Panc1 (cell line): Measurements from ENCODE around the gene CHSY3. TPM values are rescaled to one million over a fixed set of nuclear protein-coding genes. Genes with fewer than 3 reads are reported as not detected.

Experiments
- ATAC-seq: fragments of 200-7000 bp; cut with Tn5 transposase; 2 replicates; pipeline ENCODE4 v1.9.1; 2020; ENCODE audit warnings: mild to moderate bottlenecking, moderate library complexity
- BruUV-seq: library from RNA; stranded (reverse); fragments of 400-500 nt; replicated peaks from 2 replicates; lab custom pipeline; 2021; lab: Mats Ljungman, UMichigan
- CTCF ChIA-PET: fragments of 300-600 bp; sonication (Branson Sonifier 250); formaldehyde crosslinking; loops from one replicate; lab custom pipeline; 2022; ENCODE audit warnings: antibody characterized with exemption; lab: Charles Lee
- POLR2A ChIA-PET: fragments of 300-600 bp; sonication (Branson Sonifier 250); formaldehyde crosslinking; loops from one replicate; lab custom pipeline; 2022; ENCODE audit warnings: antibody characterized with exemption; lab: Charles Lee
- DNase-seq: peaks from one replicate; pipeline ENCODE4 v3.0.0-alpha.2; 2010; ENCODE audit warnings: low read depth, low spot score
- H3K27ac ChIP-seq: 2 replicates; pipeline ENCODE4 v1.5.1; 2011; ENCODE audit warnings: mild to moderate bottlenecking, low read length, inconsistent platforms
- H3K27me3 ChIP-seq: fragments of 200-500 bp; sonication (Bioruptor generic); 2 replicates; pipeline ENCODE4 v1.6.0; 2014; ENCODE audit warnings: low read length, inconsistent platforms; ENCODE audit not compliant: control insufficient read depth, insufficient read depth
- H3K36me3 ChIP-seq: fragments of 200-500 bp; sonication (Bioruptor generic); 2 replicates; pipeline ENCODE4 v1.5.1; 2014; ENCODE audit warnings: inconsistent platforms, mild to moderate bottlenecking, low read length, moderate library complexity; ENCODE audit not compliant: control insufficient read depth, insufficient read depth
- H3K4me1 ChIP-seq: 2 replicates; pipeline ENCODE4 v1.5.1; 2011; ENCODE audit warnings: inconsistent platforms, mild to moderate bottlenecking, low read length, moderate library complexity; ENCODE audit not compliant: control insufficient read depth, insufficient read depth
- H3K4me3 ChIP-seq, 2 experiments: 2 replicates each; pipeline ENCODE4 v1.5.1; 2011 to 2012; ENCODE audit warnings: low read depth in 2 of 2, low read length in 2 of 2, mild to moderate bottlenecking in 2 of 2, inconsistent platforms in 1 of 2, moderate library complexity in 1 of 2
- H3K9me3 ChIP-seq: fragments of 200-500 bp; sonication (Bioruptor generic); 2 replicates; pipeline ENCODE4 v1.5.1; 2014; ENCODE audit warnings: low read depth, mild to moderate bottlenecking, inconsistent platforms, low read length, moderate library complexity; ENCODE audit not compliant: control insufficient read depth, insufficient read depth
- CTCF ChIP-seq: fragments of 450-650 bp; IDR thresholded peaks from 2 replicates; pipeline ENCODE4 v1.5.1; 2017; ENCODE audit warnings: mild to moderate bottlenecking
- POLR2AphosphoS5 ChIP-seq: IDR thresholded peaks from 2 replicates; pipeline ENCODE4 v1.6.1; 2012; ENCODE audit warnings: mild to moderate bottlenecking, low read depth, low read length, moderate library complexity
- REST ChIP-seq, 2 experiments: IDR thresholded peaks; 2 replicates each; pipeline ENCODE4 v1.6.1; 2011 to 2012; ENCODE audit warnings: low read depth in 2 of 2, control low read depth in 1 of 2, low read length in 1 of 2, mild to moderate bottlenecking in 1 of 2, moderate library complexity in 1 of 2; ENCODE audit not compliant: insufficient read depth in 1 of 2
- SIN3A ChIP-seq: IDR thresholded peaks from 2 replicates; pipeline ENCODE4 v1.6.1; 2012; ENCODE audit warnings: low read depth, mild to moderate bottlenecking, low read length, moderate library complexity, borderline replicate concordance; ENCODE audit not compliant: insufficient read depth
- TCF7L2 ChIP-seq: IDR thresholded peaks from 2 replicates; pipeline ENCODE4 v1.6.1; 2011; ENCODE audit warnings: mild to moderate bottlenecking, low read depth, low read length, inconsistent platforms
- in situ Hi-C: cut with HindIII; loops from 2 replicates; pipeline ENCODE4 v1.10.0; 2016; ENCODE audit warnings: low sequenced_read_pairs, low pct_unique_long_range_greater_than_20kb
- intact Hi-C: fragments of 100-400 bp; cut with micrococcal nuclease; formaldehyde crosslinking; loops from one replicate; pipeline ENCODE4 v1.10.0; 2022; ENCODE audit not compliant: unreplicated experiment
- total RNA-seq: library from RNA; stranded (reverse); gene quantifications from one replicate; pipeline ENCODE4 v1.2.1, GENCODE V29; 2021; ENCODE audit not compliant: unreplicated experiment

The CHSY3 gene
- total RNA-seq, 1 experiment from 2014 or later: not detected

- in situ Hi-C loops (no loop called here), intact Hi-C loops (no loop called here)
- no peak for DNase-seq
- Histone ChIP-seq H3K36me3 (no peaks in the 10 kb centered on the region), H3K27me3 (no peaks in the 10 kb centered on the region), H3K27ac (no peak overlapping the region), H3K4me3 (no peak overlapping the region), H3K4me1 (no peaks in the 10 kb centered on the region), H3K9me3 (no peaks in the 10 kb centered on the region)
- no peak for TF ChIP-seq POLR2AphosphoS5
- TF ChIP-seq SIN3A: no peak
- TF ChIP-seq TCF7L2: no peak
- TF ChIP-seq CTCF: no peak
- TF ChIP-seq REST (IDR thresholded peaks at IDR 0.05; ENCODE audit: insufficient read depth in 1 of 2, low read depth in 2 of 2, low read length in 1 of 2): no peak
- POLR2A ChIA-PET: no interaction called here
- no TSS peak for BruUV-seq
- CTCF ChIA-PET: no interaction called here
- no peak for ATAC-seq
Observed at GRCh38 chr5:130067364-130067763, 163.1 kb downstream of the CHSY3 start.

GRCh38 chr5:130068101-130068500, 163.8 kb downstream of the CHSY3 start:
- ChIA-PET POLR2A (no interaction called here), CTCF (no interaction called here)
- Histone ChIP-seq H3K9me3 (no peaks in the 10 kb centered on the region), H3K36me3 (no peaks in the 10 kb centered on the region), H3K4me3 (no peak overlapping the region), H3K4me1 (no peaks in the 10 kb centered on the region), H3K27ac (no peak overlapping the region), H3K27me3 (no peaks in the 10 kb centered on the region)
- ATAC-seq (no peak), DNase-seq (no peak)
- intact Hi-C loops: no loop called here
- no TSS peak for BruUV-seq
- in situ Hi-C loops: no loop called here
- TF ChIP-seq SIN3A (no peak), POLR2AphosphoS5 (no peak), TCF7L2 (no peak), CTCF (no peak), REST (IDR thresholded peaks at IDR 0.05; ENCODE audit: insufficient read depth in 1 of 2, low read depth in 2 of 2, low read length in 1 of 2) (no peak)
